NCI-H1105 (cell line): ENCODE measurements around the gene PKD1L1.
"Not testable (repeated sequence)": the region's sequence is repeated elsewhere in the genome, so short reads cannot be mapped to it uniquely, and the experiment has no call there.

Source experiments
- DNase-seq: peaks from one replicate; lab custom pipeline; 2025; lab: John Stamatoyannopoulos, UW

PKD1L1 gene

GRCh38 chr7:47938574-47939165, 9.6 kb downstream of the PKD1L1 start:
- DNase-seq: no peak

GRCh38 chr7:47937711-47938573, 10.3 kb downstream of the PKD1L1 start:
- DNase-seq: no peak

DNA sequence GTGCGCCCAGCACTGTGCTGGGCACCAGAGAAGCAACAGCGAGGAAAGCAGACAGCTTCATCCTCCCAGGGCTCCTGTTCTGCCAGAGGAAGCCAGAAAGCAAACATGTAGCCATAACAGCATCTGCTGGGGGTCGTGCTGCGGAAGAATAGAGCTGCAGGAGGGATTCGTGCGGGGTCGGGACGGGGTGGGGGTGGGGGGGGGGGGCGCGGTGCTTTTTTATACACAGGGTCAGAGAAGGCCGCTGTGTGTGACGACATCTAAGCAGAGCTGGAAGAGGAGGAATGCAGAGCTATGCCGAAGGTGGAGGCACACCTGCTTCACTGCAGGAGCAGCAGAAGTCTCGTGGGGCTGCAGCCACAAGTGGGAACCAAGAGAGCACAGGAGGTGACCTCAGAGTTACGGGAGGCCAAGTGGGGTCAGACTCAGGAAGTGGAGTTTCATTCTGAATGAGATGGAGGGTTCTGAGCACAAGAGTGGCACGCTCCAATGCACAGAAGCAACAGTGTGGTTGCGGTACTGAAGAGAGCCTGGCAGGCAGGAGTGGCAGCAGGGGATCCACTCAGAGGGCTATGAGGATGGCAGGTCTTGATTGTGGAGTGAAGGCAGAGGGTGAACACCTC, 11.1 kb downstream of the PKD1L1 start:
- no peak for DNase-seq

GRCh38 chr7:47936323-47936722, 11.9 kb downstream of the PKD1L1 start:
- DNase-seq: no peak

- no peak for DNase-seq
Observed at GRCh38 chr7:47935336-47935735, 12.9 kb downstream of the PKD1L1 start.

DNA sequence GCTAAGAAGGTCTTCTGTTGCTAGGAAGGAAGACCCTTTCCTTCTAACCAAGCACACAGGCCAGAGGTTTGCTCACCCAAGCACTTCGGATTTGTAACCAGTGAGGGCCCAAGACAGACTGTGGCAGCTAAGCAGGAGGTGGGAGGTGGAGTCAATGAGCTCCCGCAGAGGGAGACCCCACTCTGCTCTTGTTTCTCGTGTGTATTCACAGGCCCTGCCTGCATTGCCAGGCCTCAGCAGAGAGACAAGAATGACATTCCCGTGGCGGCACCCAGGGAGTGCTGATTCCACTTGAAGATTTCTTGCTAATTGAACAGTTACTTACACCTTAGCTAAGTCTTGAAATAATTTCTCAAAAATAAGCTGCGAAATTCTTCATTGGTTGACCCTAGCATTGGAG, 13.4 kb downstream of the PKD1L1 start:
- no peak for DNase-seq

GRCh38 chr7:47933215-47933614, 15.1 kb downstream of the PKD1L1 start:
- DNase-seq: no peak

- DNase-seq: no peak
Observed at GRCh38 chr7:47932466-47933037, 15.7 kb downstream of the PKD1L1 start.

DNA sequence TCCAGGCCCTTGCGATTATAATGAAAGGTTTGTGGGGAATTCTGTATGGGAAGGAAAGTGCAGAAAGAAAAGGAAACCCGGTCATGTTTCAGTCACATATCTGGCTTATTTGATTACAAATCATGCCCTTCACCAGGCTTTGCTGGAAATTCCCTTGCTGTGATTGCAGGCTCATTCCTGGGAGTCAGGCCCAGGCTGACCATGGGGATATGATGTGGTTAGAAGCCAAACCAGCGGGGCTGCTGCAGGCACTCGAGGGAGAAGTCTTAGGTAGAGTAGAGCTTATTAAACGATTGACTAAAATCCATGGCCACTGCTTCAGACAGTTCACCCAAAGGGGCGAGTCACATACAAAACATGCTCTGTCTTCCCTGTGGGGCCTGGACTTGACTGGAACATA, 16.2 kb downstream of the PKD1L1 start:
- no peak for DNase-seq

- DNase-seq: no peak
Observed at GRCh38 chr7:47931005-47932004, 17.0 kb downstream of the PKD1L1 start.

- no peak for DNase-seq
Observed at GRCh38 chr7:47924266-47924665, 24.0 kb downstream of the PKD1L1 start.

DNA sequence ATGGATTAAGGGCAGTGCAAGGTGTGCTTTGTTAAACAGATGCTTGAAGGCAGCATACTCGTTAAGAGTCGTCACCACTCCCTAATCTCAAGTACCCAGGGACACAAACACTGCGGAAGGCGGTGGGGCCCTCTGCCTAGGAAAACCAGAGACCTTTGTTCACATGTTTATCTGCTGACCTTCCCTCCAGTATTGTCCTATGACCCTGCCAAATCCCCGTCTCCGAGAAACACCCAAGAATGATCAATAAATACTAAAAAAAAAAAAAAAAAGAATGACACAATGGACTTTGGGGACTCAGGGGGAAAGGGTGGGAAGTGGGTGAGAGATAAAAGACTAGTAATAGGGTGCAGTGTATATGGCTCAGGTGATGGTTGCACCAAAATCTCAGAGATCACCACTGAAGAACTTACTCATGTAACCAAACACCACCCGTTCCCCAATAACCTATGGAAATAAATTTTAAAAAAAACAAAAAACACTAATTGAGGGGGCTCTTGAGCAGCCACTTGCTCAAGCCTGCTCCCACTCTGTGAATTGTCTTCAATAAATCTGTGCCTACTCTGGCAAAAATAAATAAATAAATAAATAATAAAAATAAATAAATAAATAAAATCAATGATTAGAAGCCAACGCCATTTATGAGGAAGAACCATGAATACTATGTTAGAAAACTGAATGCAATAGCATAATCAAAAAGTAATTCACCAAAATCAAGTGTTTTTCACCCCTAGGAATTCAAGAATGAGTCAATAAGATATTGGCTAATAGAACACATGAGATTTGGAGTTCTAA, 25.0 kb downstream of the PKD1L1 start:
- not testable (repeated sequence) for DNase-seq

DNA sequence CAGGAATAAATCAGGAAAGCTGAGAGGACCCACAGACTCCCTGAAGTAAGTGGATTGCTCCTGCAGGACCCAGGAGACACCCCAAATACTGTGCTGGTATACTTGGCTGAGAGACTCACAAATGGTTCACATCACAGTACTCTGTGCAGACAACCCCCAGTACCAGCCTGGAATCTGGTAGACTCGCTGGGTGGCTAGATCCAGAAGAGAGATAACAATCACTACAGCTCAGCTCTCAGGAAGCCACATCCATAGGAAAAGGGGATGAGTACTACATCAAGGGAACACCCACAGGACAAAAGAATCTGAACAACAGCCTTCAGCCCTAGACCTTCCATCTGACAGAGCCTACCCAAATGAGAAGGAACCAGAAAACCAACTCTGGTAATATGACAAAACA, 31.8 kb downstream of the PKD1L1 start:
- DNase-seq: not testable (repeated sequence)

GRCh38 chr7:47915616-47915976, 32.7 kb downstream of the PKD1L1 start:
- DNase-seq: no peak

- DNase-seq: no peak
Observed at GRCh38 chr7:47914717-47915615, 33.3 kb downstream of the PKD1L1 start.

DNA sequence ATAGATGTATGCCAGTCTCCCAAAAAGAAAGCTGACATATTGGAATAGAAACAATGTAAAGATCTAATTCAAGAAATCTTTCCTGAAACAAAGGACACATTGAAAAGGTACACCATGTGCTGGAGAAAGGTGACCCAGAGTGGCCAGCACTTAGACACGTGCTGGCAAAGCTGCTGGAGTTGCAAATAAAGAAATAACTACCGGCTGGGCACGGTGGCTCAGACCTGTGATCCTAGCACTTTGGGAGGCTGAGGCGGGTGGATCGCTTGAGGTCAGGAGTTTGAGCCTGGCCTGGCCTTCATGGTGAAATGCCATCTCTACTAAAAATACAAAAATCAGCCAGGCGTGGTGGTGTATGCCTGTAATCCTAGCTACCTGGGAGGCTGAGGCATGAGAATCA, 35.9 kb downstream of the PKD1L1 start:
- DNase-seq: no peak

DNA sequence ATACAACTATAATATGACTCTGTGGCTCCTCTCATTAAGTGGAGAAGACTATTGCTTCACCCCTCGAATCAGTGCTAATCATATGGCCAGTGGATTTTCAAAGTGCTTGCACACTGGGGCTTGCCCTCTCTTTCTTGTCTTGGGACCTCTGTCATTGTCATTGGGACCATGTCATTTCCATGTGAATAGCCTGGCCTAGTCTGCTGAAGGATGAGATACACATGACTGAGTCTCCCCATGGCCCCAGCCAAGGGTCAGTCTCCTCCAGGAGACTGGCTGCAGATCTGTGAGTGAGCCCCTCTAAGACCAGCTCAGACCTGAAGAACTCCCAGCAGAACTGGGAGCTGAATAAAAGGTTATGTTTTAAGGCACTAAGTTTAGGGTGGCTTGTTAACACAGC, 39.5 kb downstream of the PKD1L1 start:
- no peak for DNase-seq

DNA sequence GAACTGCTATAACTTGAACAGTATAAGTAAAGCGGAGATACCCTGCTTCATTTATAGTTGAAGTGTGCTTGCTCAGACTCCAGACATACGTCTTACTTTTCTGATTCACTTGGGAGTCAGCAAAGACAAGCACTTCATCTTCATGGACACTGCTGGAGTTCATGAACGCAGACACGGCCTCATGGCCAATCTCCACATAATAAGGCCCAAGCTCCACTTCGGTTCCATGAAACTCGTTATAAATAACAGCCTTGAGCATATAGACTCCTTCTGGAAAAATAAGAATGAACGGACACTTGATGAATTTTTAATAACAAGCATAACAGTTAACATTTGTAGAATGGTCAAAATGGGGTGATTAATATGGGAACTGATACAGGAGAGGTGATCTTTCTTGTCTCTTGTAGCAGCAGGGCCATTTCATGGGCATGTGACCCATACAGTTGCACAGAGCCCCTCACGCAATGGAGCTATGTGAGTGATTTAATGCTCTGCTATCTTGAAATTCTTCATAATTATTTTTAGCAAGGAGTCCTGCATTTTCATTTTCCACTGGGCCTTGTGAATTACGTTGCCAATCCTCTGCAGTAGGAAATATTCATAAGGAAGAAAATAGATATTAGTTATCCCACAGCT, 40.2 kb downstream of the PKD1L1 start:
- DNase-seq: no peak

DNA sequence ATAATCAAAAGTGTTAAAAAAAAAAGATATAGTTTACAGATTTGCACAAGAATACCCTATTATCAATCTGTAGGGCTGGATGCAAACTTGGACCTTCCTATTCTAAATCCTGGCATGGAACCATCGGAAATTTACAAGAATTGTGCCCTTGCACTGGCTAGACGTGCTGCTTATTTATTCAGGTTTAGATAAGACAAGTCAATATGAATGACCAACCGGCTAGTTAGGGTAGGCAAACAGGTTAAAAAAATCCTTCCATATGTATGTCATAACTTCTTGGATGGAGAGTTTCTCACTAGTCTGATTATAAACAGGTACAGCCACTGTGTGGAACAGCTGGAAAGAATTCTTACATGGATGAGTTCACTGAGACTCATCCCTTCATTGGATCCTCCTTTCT, 41.4 kb downstream of the PKD1L1 start:
- no peak for DNase-seq
